Suprapubic skin (tissue), 2 donors: ENCODE data around the gene FLRT2.

Experiments
- EP300 ChIP-seq: sonication (generic); formaldehyde crosslinking; IDR thresholded peaks from one replicate; pipeline ENCODE4 v1.6.1; 2017; ENCODE audit warnings: antibody characterized with exemption
- POLR2A ChIP-seq, 2 donors: fragments of 450-650 bp; IDR thresholded peaks; one replicate each; pipeline ENCODE4 v1.6.1; 2017; ENCODE audit warnings: antibody characterized with exemption in 2 of 2, mild to moderate bottlenecking in 2 of 2, moderate library complexity in 2 of 2

GRCh38 chr14:85535991-85536832 is 6.3 kb downstream of the FLRT2 start:
- TF ChIP-seq EP300 (no peak), POLR2A (IDR thresholded peaks at IDR 0.05) (no peak)
